Omental fat pad (tissue), 4 donors: ENCODE data around the gene HBEGF. TPM values are rescaled to one million over a fixed set of nuclear protein-coding genes. Genes with fewer than 3 reads are reported as not detected.
"Not testable (repeated sequence)": the region's sequence is repeated elsewhere in the genome, so short reads cannot be mapped to it uniquely, and the experiment has no call there.

Experiments used
- ATAC-seq: fragments of 150-250 bp; one replicate; pipeline ENCODE4 v1.9.1; 2016; ENCODE audit warnings: mild to moderate bottlenecking, moderate library complexity; ENCODE audit not compliant: low FRiP score
- DNase-seq: peaks from one replicate; pipeline ENCODE4 v3.0.0-alpha.2; 2019; ENCODE audit warnings: low spot score
- total RNA-seq, 4 donors: library from RNA; depleted of rRNA; stranded (reverse); fragments of >200 nt; gene quantifications; one replicate each; pipeline ENCODE4 v1.1.0, GENCODE V29; 2016
- TF ChIP-seq, protein P1 (sequence below), 3 donors: fragments of 450-650 bp; IDR thresholded peaks; one replicate each; pipeline ENCODE4 v1.5.1; 2016 to 2017; ENCODE audit warnings: antibody characterized with exemption in 3 of 3, mild to moderate bottlenecking in 3 of 3, moderate library complexity in 2 of 3

HBEGF gene
- total RNA-seq, 4 donors from 2014 or later, result 32.1 to 81.8 (median 61.0) TPM

DNA sequence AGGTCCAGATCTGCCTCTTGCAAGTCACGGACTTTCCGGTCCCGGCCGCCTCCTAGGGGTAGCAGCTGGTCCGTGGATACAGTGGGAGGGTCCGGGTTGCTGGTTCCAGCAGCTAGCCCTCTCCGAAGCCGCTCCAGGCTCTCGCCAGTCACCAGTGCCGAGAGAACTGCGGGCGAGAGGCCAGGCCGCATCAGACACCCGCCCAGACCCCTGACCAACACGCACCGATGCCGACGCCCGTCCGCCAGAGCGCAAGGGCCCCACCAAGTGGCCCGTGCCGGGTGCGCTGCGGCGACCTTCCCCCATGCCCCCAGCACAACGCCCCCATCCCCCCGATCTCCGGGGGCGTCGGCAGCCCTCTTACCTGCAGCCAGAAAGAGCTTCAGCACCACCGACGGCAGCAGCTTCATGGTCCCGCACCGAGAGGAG, 470 bp downstream of the HBEGF start:
- ATAC-seq (peak; percentile 22), DNase-seq (no peak)
- TF ChIP-seq, protein P1, sequence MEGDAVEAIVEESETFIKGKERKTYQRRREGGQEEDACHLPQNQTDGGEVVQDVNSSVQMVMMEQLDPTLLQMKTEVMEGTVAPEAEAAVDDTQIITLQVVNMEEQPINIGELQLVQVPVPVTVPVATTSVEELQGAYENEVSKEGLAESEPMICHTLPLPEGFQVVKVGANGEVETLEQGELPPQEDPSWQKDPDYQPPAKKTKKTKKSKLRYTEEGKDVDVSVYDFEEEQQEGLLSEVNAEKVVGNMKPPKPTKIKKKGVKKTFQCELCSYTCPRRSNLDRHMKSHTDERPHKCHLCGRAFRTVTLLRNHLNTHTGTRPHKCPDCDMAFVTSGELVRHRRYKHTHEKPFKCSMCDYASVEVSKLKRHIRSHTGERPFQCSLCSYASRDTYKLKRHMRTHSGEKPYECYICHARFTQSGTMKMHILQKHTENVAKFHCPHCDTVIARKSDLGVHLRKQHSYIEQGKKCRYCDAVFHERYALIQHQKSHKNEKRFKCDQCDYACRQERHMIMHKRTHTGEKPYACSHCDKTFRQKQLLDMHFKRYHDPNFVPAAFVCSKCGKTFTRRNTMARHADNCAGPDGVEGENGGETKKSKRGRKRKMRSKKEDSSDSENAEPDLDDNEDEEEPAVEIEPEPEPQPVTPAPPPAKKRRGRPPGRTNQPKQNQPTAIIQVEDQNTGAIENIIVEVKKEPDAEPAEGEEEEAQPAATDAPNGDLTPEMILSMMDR (IDR thresholded peaks at IDR 0.05), result no peak

DNA sequence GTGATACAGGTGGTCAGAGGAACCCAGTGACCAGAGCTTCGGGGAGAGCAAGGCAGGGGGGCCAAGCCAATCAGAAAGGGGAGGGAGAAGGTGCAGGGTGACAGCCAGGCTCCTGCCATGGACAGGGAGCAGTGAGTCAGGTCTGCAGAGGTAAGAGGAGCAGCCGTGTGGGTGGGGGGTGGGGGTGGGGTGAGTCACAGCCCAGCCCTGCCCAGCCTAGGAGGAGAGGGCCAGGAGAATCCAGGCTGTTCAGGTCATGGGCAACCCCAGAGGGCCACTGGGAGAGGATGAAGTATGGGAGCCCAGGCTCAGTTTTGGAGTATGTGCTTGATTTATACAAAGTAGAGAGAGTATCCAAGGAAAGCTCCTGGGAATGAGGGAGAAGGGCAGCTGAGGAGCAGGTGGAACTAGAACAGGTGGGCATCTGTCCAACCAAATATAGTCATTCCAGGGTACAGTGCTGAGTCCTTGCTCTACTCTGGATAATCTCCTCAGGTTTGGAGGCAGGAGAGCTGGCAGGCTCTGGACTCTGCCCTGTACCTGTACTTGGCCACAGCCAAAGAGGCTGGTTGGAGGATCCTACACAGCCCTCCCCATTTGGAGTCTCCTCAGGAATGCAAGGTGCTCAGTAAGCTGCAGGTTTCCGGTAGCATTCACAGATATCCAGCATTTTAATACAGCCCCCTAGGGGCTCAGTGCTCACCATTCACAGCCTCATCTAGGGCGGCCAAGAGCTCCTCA, 1.6 kb downstream of the HBEGF start:
- DNase-seq, result no peak
- peak; percentile 22 for ATAC-seq
- TF ChIP-seq, protein P1 (IDR thresholded peaks at IDR 0.05), result no peak

DNA sequence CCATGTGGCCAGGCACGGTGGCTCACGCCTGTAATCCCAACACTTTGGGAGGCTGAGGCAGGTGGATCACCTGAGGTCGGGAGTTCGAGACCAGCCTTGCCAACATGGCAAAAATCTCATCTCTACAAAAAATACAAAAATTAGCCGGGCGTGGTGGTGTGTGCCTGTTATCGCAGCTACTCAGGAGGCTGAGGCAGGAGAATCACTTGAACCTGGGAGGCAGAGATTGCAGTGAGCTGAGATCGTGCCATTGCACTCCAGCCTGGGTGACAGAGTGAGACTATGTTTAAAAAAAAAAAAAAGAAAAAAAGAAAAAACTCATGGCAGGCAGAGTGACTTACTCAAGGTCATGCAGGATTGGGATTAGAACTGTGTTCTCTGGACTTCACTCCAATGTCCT, 2.6 kb downstream of the HBEGF start:
- not testable (repeated sequence) for DNase-seq, ATAC-seq

DNA sequence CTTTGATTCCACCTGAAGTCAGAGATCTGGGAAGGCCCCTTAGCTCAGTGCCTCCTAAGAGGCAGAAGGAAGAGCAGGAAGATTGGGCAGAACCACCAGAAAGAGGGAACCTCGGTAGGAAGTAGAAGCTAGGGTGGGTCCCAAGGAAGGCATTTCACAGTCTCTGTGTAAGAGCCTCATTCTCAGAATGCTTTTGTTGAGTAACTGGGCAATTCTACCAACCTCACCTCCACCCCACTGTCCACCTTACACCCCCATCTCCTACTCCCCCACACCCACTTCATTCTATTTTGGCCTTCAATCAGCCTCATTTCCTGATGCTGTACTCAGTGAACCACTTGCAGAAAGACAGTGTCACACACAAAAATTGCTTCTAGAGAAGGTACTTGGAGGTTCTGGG, 3.5 kb downstream of the HBEGF start:
- TF ChIP-seq, protein P1 (IDR thresholded peaks at IDR 0.05), result no peak
- DNase-seq, result no peak
- ATAC-seq, result no peak

DNA sequence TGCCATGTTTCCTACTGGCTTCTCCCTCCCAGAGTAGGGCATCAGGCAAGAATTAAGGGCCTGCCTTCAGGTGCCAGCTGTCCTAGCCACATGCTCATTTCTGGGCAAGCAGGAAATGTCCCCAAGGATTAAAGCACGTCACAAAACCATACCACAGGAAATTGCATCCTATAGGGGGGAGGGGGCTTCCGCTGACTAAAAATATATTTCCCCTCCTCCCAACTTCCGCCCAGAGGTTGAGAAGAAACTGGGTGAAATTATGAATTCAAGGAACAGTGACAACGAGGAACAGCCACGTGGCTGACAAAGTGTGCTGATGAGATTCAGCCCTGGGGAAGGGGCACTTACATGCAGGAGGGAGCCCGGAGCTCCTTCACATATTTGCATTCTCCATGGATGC, 4.1 kb downstream of the HBEGF start:
- ATAC-seq (no peak), DNase-seq (no peak)
- TF ChIP-seq, protein P1 (IDR thresholded peaks at IDR 0.05), result no peak

DNA sequence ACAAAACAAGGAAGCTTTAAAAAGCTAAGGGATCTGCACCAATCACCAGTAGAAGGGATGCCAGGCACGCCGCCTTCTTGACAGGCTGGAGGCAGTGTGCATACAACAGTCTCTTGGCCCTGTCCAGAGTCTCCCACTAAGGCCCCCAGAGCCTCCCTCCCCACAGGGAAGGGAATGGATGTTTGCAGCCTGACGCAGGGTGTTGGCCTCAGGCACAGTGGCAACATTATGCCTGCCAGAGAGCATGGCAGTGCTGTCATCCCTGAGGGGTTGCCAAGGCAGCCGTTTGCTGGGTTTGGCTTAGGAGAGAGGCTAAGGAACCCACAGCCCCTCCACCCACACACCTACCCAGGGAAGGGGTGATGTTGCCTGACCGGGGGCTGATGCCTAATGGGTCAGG, 4.8 kb downstream of the HBEGF start:
- TF ChIP-seq, protein P1 (IDR thresholded peaks at IDR 0.05), result no peak
- no peak for ATAC-seq
- DNase-seq, result no peak

DNA sequence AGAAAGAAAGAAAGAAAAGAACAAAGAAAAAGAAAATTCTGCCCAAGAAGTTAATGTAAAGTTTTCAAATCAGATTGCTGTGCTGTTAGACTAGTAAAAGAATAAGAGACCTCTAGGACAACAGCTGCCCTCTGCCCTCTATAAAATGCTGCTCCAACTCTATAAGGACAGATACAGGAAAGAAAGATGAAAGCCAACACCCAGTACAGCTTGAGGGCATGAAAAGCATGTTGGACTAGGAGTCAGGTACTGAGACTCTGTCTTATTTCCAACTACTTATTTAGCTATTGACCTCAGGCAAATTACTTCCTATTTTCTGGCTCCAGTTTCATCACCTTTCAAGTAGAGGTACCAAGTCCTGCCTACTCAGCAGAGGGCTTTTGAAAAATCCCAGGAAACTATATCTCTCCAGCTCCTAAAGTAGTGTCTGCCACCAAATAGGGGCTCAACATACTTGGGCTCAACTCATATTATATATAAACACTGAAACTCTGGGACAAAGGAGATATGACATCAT, 5.7 kb downstream of the HBEGF start:
- TF ChIP-seq, protein P1 (IDR thresholded peaks at IDR 0.05), result no peak
- ATAC-seq (no peak), DNase-seq (no peak)
